NCI-H2171 (cell line): ENCODE data around the gene LGALS8.

Source experiments
- DNase-seq: peaks from one replicate; lab custom pipeline; 2025; lab: John Stamatoyannopoulos, UW

LGALS8 gene

GRCh38 chr1:236602171-236602570, 78.4 kb downstream of the LGALS8 start:
- DNase-seq = no peak
